HG03280 (cell line): Measurements from ENCODE around the gene UTY.
A peak's percentile ranks its signal among the peaks of the same experiment; 100 is the strongest.

Experiments
- ATAC-seq: cut with Tn5 transposase; IDR thresholded peaks from one replicate; pipeline ENCODE4 v1.9.1; 2021; ENCODE audit warnings: mild to moderate bottlenecking, moderate library complexity; ENCODE audit not compliant: unreplicated experiment

UTY gene

GRCh38 chrY:13479828-13480227 is at the start of gene UTY:
Gene UTY, minus strand, starts transcription at chrY:13480033. Its CDS starts 368 bp downstream, at chrY:13479665.
- peak; percentile 95 for ATAC-seq

GRCh38 chrY:13520474-13520873 is 40.6 kb upstream of the UTY start:
- ATAC-seq: no peak

- no peak for ATAC-seq
These were observed 21.4 kb upstream of the UTY start for GRCh38 chrY:13501215-13501614.

- no peak for ATAC-seq
These were observed 13.9 kb upstream of the UTY start for GRCh38 chrY:13493737-13494136.

- no peak for ATAC-seq
These were observed 12.6 kb upstream of the UTY start for GRCh38 chrY:13492408-13492807.

GRCh38 chrY:13488738-13489137 is 8.9 kb upstream of the UTY start:
- no peak for ATAC-seq

GRCh38 chrY:13479121-13479711 is 617 bp downstream of the UTY start:
- ATAC-seq: no peak

- ATAC-seq: peak; percentile 49
These were observed 1.6 kb downstream of the UTY start for GRCh38 chrY:13478126-13478785.

- ATAC-seq: no peak
These were observed 4.8 kb downstream of the UTY start for GRCh38 chrY:13474997-13475396.

GRCh38 chrY:13451572-13451971 is 28.3 kb downstream of the UTY start:
- ATAC-seq: no peak

- ATAC-seq: no peak
These were observed 29.2 kb downstream of the UTY start for GRCh38 chrY:13450596-13451130.

- ATAC-seq: no peak
These were observed 34.3 kb downstream of the UTY start for GRCh38 chrY:13445566-13445965.

GRCh38 chrY:13443146-13443545 is 36.7 kb downstream of the UTY start:
- no peak for ATAC-seq

GRCh38 chrY:13440811-13441210 is 39.0 kb downstream of the UTY start:
- no peak for ATAC-seq

GRCh38 chrY:13435968-13436937 is 43.6 kb downstream of the UTY start:
- ATAC-seq: peak; percentile 94

GRCh38 chrY:13435206-13435967 is 44.4 kb downstream of the UTY start:
- ATAC-seq: peak; percentile 6

- ATAC-seq: no peak
These were observed 47.4 kb downstream of the UTY start for GRCh38 chrY:13432293-13433025.

- no peak for ATAC-seq
These were observed 50.3 kb downstream of the UTY start for GRCh38 chrY:13429551-13429950.

GRCh38 chrY:13423281-13423732 is 56.5 kb downstream of the UTY start:
- ATAC-seq: no peak
